Measurements from ENCODE around the gene SPECC1.
"Not testable (repeated sequence)": the region's sequence is repeated elsewhere in the genome, so short reads cannot be mapped to it uniquely, and the experiment has no call there.

Gene SPECC1

GRCh38 chr17:20217677-20218076, 208.5 kb downstream of the SPECC1 start:
- H3K4me3 ChIP-seq (ENCODE audit: low read depth, low read length), result no peak overlapping the region
- TF ChIP-seq, protein P1, sequence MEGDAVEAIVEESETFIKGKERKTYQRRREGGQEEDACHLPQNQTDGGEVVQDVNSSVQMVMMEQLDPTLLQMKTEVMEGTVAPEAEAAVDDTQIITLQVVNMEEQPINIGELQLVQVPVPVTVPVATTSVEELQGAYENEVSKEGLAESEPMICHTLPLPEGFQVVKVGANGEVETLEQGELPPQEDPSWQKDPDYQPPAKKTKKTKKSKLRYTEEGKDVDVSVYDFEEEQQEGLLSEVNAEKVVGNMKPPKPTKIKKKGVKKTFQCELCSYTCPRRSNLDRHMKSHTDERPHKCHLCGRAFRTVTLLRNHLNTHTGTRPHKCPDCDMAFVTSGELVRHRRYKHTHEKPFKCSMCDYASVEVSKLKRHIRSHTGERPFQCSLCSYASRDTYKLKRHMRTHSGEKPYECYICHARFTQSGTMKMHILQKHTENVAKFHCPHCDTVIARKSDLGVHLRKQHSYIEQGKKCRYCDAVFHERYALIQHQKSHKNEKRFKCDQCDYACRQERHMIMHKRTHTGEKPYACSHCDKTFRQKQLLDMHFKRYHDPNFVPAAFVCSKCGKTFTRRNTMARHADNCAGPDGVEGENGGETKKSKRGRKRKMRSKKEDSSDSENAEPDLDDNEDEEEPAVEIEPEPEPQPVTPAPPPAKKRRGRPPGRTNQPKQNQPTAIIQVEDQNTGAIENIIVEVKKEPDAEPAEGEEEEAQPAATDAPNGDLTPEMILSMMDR (IDR thresholded peaks at IDR 0.05; ENCODE audit: low read depth, low read length, missing control alignments), result no peak
- DNase-seq (ENCODE audit: low read depth), result no peak

DNA sequence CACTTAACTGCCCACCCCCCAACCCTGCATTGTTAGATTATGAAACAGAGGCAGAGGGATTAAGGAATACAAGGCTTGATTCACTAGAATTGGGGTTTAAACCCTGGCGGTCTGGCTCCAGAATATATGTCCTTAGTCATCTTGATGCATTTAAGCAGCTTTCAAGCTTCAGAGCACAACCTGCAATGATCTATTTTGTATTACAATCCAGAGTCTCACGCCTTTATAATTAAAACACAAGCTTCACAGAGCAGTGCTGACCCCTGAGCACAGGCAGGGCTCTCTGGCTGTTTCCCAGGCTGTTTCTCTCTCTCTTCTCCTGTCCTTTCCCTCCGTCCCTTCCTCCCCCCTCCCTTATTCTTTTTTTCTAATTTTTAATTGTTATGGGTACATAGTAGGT, 209.1 kb downstream of the SPECC1 start:
- no peak overlapping the region for H3K4me3 ChIP-seq (ENCODE audit: low read depth, low read length)
- TF ChIP-seq, protein P1 (IDR thresholded peaks at IDR 0.05; ENCODE audit: low read depth, low read length, missing control alignments), result no peak

GRCh38 chr17:20223808-20224328, 214.7 kb downstream of the SPECC1 start:
- TF ChIP-seq, protein P1 (IDR thresholded peaks at IDR 0.05; ENCODE audit: low read depth, low read length, missing control alignments), result no peak
- H3K4me3 ChIP-seq (ENCODE audit: low read depth, low read length), result no peak overlapping the region
- no peak for DNase-seq (ENCODE audit: low read depth)

More for the DNA sequence above, 209.1 kb downstream of the SPECC1 start:
- no peak for DNase-seq (ENCODE audit: low read depth)

DNA sequence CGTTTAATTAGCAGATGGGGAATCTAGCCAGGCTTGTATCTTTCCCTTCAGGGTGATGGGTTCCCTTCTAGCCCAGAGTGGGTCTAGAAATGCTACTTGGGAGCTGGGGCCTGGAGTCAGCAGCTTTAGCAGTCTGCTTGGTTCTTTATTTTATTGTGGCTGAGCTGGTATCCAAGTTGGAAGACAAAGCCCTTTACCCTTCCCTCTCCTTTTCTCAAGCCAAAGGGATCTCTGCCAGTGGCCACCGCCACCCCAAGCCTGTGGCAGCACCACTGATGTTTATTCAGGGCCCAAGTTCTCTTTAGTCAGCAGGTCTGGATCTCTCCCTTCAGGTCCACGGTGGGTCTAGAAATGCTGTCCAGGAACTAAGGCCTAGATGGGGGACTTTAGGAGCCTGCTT, 215.2 kb downstream of the SPECC1 start:
- DNase-seq (ENCODE audit: low read depth), result no peak
- TF ChIP-seq, protein P1 (IDR thresholded peaks at IDR 0.05; ENCODE audit: low read depth, low read length, missing control alignments), result no peak
- H3K4me3 ChIP-seq (ENCODE audit: low read depth, low read length), result no peak overlapping the region

- no peak for DNase-seq (ENCODE audit: low read depth)
Measured at GRCh38 chr17:20225162-20226115, 216.3 kb downstream of the SPECC1 start.

DNA sequence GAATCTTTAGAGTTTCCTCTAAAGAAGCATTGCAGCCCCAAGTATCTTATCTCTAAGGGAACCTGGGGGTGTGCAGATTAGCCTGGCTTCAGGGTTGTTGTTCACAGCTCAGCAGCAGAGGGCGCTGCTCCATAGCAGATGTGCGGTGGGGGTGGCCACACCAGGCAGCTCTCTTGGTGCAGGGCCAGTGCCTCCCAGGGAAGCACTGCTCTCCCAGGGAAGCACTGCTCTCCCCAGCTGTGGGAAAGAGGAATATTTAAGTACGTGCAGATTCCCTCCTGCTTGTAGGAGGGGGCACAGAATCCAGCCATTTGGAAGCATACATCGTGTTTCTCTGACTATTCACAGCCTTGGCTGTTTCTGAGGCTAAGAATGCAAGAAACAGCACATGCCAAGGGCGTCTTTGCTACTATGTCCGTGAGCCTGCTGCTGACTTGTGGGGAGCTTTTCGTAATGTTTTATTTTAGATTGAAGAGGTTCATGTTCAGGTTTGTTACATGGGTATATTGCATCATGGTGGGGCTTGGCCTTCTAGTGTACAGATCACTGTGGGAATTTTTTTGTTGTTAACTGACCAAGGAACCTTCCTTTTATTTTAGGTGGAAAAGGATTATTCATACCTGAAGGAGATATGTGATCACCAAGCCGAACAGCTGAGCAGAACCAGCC, 217.8 kb downstream of the SPECC1 start:
- DNase-seq (ENCODE audit: low read depth), result no peak
- no peak overlapping the region for H3K4me3 ChIP-seq (ENCODE audit: low read depth, low read length)
- TF ChIP-seq, protein P1 (IDR thresholded peaks at IDR 0.05; ENCODE audit: low read depth, low read length, missing control alignments), result peak; percentile 82

More at GRCh38 chr17:20225162-20226115, 216.3 kb downstream of the SPECC1 start:
- no peak overlapping the region for H3K4me3 ChIP-seq (ENCODE audit: low read depth, low read length)
- TF ChIP-seq, protein P1 (IDR thresholded peaks at IDR 0.05; ENCODE audit: low read depth, low read length, missing control alignments), result no peak

- H3K4me3 ChIP-seq (ENCODE audit: low read depth, low read length); DNase-seq (ENCODE audit: low read depth): not testable (repeated sequence)
Measured at GRCh38 chr17:20227720-20228370, 218.7 kb downstream of the SPECC1 start.
